SK-N-MC (cell line): Measurements from ENCODE around the gene CLRN2.

ENCODE experiments used
- DNase-seq: peaks from one replicate; pipeline ENCODE4 v3.0.0-alpha.2; 2011; ENCODE audit warnings: low read depth, low spot score
- H3K27ac ChIP-seq: fragments of 200-600 bp; sonication (generic); 2 replicates; pipeline ENCODE4 v1.5.1; 2016; ENCODE audit warnings: mixed run types
- H3K36me3 ChIP-seq: fragments of 200-600 bp; sonication (generic); 2 replicates; pipeline ENCODE4 v1.6.1; 2017; ENCODE audit warnings: antibody characterized with exemption, low read length, mixed read lengths; ENCODE audit not compliant: insufficient read depth
- H3K4me3 ChIP-seq: fragments of 200-600 bp; sonication (generic); 2 replicates; pipeline ENCODE4 v1.5.1; 2016
- H3K9ac ChIP-seq: fragments of 200-600 bp; sonication (generic); 2 replicates; pipeline ENCODE4 v1.8.0; 2017; ENCODE audit warnings: mixed run types, mixed read lengths; ENCODE audit not compliant: insufficient read length
- H3K9me3 ChIP-seq: fragments of 200-600 bp; sonication (generic); 2 replicates; pipeline ENCODE4 v1.6.1; 2017; ENCODE audit warnings: low read depth, mild to moderate bottlenecking, antibody characterized with exemption, low read length, moderate library complexity, mixed read lengths
- EZH2 ChIP-seq: fragments of 200-600 bp; sonication (generic); IDR thresholded peaks from one replicate; pipeline ENCODE4 v1.6.1; 2017; ENCODE audit warnings: antibody characterized with exemption
- FOXP2 ChIP-seq: optimal IDR thresholded peaks from 2 replicates; pipeline ENCODE3; 2011; ENCODE audit warnings: mild to moderate bottlenecking, moderate library complexity; ENCODE audit not compliant: insufficient read depth; ENCODE audit errors: extremely low read length, control extremely low read depth
- POLR2AphosphoS5 ChIP-seq: IDR thresholded peaks from 2 replicates; pipeline ENCODE4 v1.6.1; 2012; ENCODE audit warnings: mild to moderate bottlenecking, low read depth, low read length, borderline replicate concordance

Gene CLRN2, protein sequence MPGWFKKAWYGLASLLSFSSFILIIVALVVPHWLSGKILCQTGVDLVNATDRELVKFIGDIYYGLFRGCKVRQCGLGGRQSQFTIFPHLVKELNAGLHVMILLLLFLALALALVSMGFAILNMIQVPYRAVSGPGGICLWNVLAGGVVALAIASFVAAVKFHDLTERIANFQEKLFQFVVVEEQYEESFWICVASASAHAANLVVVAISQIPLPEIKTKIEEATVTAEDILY

GRCh38 chr4:17514865-17515264 is at the start of gene CLRN2:
CLRN2 (plus strand) TSS chr4:17515165; CDS start chr4:17515267, 102 bp downstream.
- TF ChIP-seq FOXP2 (no peak), POLR2AphosphoS5 (no peak), EZH2 (no peak)
- no peak within 1 kb of the TSS for H3K9ac ChIP-seq

GRCh38 chr4:17468619-17469221 is 46.2 kb upstream of the CLRN2 start:
- Histone ChIP-seq H3K4me3 (no peak overlapping the region), H3K9me3 (no peaks in the 10 kb centered on the region), H3K27ac (peak overlapping the region; percentile 75), H3K9ac (peak overlapping the region; percentile 41), H3K36me3 (no peaks in the 10 kb centered on the region)
- DNase-seq: peak; percentile 47
- no peak for TF ChIP-seq POLR2AphosphoS5

More at GRCh38 chr4:17514865-17515264, at the start of gene CLRN2:
- Histone ChIP-seq H3K36me3 (no peaks in the 10 kb centered on the region), H3K4me3 (no peak within 1 kb of the TSS), H3K27ac (no peak within 1 kb of the TSS), H3K9me3 (no peaks in the 10 kb centered on the region)
- DNase-seq: no peak

- no peak for TF ChIP-seq POLR2AphosphoS5
- no peak for TF ChIP-seq FOXP2
- TF ChIP-seq EZH2: no peak
Observed at GRCh38 chr4:17469931-17470674, 44.9 kb upstream of the CLRN2 start.

GRCh38 chr4:17475481-17475880 is 39.5 kb upstream of the CLRN2 start:
- Histone ChIP-seq H3K27ac (no peak overlapping the region; the same call in 1 of the 2 replicates), H3K36me3 (no peaks in the 10 kb centered on the region), H3K9me3 (no peaks in the 10 kb centered on the region), H3K4me3 (no peak overlapping the region), H3K9ac (no peak overlapping the region)
- TF ChIP-seq POLR2AphosphoS5: no peak
- no peak for TF ChIP-seq FOXP2
- TF ChIP-seq EZH2: no peak
- DNase-seq: no peak

More at GRCh38 chr4:17469931-17470674, 44.9 kb upstream of the CLRN2 start:
- no peak for DNase-seq
- Histone ChIP-seq H3K4me3 (no peak overlapping the region), H3K9ac (no peak overlapping the region), H3K27ac (peak overlapping the region; percentile 68), H3K36me3 (no peaks in the 10 kb centered on the region), H3K9me3 (no peaks in the 10 kb centered on the region)

GRCh38 chr4:17476853-17477252 is 38.1 kb upstream of the CLRN2 start:
- no peaks in the 10 kb centered on the region for H3K36me3 ChIP-seq
- H3K27ac ChIP-seq: peak overlapping the region; percentile 30; the same call in 1 of the 2 replicates
- no peak overlapping the region for H3K9ac ChIP-seq
- H3K9me3 ChIP-seq: no peaks in the 10 kb centered on the region
- H3K4me3 ChIP-seq: no peak overlapping the region
- peak; percentile 22 for DNase-seq
- TF ChIP-seq FOXP2 (no peak), EZH2 (no peak), POLR2AphosphoS5 (no peak)

- Histone ChIP-seq H3K36me3 (no peaks in the 10 kb centered on the region), H3K9ac (no peak overlapping the region), H3K27ac (no peak overlapping the region), H3K4me3 (no peak overlapping the region), H3K9me3 (no peaks in the 10 kb centered on the region)
- no peak for DNase-seq
- no peak for TF ChIP-seq EZH2
- TF ChIP-seq POLR2AphosphoS5: no peak
- no peak for TF ChIP-seq FOXP2
Observed at GRCh38 chr4:17477774-17478472, 37.0 kb upstream of the CLRN2 start.

DNA sequence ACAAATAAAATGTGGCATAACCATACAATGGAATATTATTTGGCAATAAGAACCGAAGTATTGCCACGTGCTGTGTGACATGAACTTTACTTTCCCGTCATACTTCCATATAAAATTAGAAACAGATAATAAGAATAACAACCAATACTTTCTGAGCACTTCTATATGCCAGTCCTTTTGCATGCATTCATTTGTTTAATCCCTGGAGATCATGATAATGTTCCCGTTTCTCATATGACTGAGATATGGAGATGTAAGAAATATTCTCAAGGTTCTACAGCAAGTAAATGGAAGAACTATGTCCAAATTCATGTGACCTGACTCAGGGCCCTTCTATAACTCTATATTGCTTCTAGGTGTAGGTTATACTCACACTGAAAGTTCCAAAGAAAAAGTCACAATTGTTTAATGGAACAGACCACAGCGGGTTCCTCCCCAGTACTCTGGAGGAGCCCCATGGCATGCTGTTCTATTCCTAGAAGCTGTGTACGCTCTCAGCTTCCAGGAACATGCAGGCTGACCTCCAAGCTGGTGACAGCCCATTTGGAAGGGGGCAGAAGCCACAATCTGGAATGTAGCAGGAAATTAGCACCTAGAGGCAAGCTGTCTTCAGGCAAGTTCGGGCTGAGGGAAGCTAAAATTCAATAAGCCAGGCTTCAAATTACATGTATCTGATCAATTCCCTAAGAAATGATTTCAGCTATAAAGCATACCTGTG is 34.6 kb upstream of the CLRN2 start:
- no peak for DNase-seq
- H3K36me3 ChIP-seq: no peaks in the 10 kb centered on the region
- TF ChIP-seq POLR2AphosphoS5 (no peak), EZH2 (no peak), FOXP2 (no peak)

More for the DNA sequence above, 34.6 kb upstream of the CLRN2 start:
- Histone ChIP-seq H3K4me3 (no peak overlapping the region), H3K9me3 (no peaks in the 10 kb centered on the region), H3K9ac (no peak overlapping the region), H3K27ac (no peak overlapping the region)
